NB4 (cell line): ENCODE data around the gene RABL6.
"Not testable (repeated sequence)": the region's sequence is repeated elsewhere in the genome, so short reads cannot be mapped to it uniquely, and the experiment has no call there.

Experiments used
- DNase-seq: peaks from one replicate; pipeline ENCODE4 v3.0.0; 2010; ENCODE audit warnings: low read depth
- H3K4me3 ChIP-seq: one replicate; pipeline ENCODE4 v1.5.1; 2011; ENCODE audit warnings: mild to moderate bottlenecking, low read depth, low read length, moderate library complexity
- MYC ChIP-seq: IDR thresholded peaks from 2 replicates; pipeline ENCODE4 v1.6.1; 2011; ENCODE audit warnings: low read depth, low read length
- POLR2A ChIP-seq: IDR thresholded peaks from 2 replicates; pipeline ENCODE4 v1.6.1; 2011; ENCODE audit warnings: mild to moderate bottlenecking; ENCODE audit not compliant: insufficient read length; ENCODE audit errors: extremely low read depth
- TF ChIP-seq, protein P1 (sequence below): IDR thresholded peaks from one replicate; pipeline ENCODE4 v1.5.1; 2012; ENCODE audit warnings: low read depth, low read length
- TF ChIP-seq, protein P2 (sequence below): IDR thresholded peaks from 2 replicates; pipeline ENCODE4 v1.6.1; 2011; ENCODE audit warnings: low read depth, low read length

Gene RABL6

DNA sequence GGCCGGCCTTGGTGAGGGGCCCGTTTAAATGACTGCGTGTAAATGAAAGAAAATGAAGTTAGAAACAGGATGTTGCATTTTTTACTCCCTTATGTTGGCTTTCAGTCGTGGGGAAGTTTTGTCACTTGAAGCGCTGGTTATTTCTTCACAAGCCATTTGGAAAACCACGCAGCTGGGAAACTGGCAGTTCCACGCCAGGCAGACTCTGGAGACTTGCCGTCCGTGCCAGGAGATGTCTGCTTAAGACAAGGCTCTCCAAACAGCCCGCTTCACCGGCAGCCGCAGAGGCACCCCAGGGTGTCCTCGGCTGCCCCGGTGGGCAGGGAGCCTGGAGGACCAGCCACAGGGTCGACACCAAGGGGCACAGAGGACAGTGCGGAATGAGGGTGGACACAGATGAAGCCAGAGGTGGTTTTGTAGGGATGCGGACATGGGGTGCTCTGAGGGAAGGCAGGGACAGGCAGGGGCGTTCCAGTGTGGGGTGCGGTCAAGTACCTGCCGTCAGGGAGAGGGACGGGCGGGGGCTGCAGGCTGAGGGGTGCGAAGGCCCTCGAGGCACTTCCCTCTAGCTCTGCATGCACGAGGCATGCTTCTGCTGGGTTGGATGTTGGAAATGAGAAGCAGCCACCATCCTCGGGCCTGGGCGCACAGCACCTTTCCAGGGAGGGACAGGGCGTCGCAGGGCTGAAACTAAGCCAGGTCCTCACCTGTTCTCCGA lies 23.4 kb downstream of the RABL6 start:
- no peak overlapping the region for H3K4me3 ChIP-seq
- TF ChIP-seq MYC (no peak), POLR2A (no peak)
- TF ChIP-seq, protein P1, sequence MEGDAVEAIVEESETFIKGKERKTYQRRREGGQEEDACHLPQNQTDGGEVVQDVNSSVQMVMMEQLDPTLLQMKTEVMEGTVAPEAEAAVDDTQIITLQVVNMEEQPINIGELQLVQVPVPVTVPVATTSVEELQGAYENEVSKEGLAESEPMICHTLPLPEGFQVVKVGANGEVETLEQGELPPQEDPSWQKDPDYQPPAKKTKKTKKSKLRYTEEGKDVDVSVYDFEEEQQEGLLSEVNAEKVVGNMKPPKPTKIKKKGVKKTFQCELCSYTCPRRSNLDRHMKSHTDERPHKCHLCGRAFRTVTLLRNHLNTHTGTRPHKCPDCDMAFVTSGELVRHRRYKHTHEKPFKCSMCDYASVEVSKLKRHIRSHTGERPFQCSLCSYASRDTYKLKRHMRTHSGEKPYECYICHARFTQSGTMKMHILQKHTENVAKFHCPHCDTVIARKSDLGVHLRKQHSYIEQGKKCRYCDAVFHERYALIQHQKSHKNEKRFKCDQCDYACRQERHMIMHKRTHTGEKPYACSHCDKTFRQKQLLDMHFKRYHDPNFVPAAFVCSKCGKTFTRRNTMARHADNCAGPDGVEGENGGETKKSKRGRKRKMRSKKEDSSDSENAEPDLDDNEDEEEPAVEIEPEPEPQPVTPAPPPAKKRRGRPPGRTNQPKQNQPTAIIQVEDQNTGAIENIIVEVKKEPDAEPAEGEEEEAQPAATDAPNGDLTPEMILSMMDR = no peak
- TF ChIP-seq, protein P2, sequence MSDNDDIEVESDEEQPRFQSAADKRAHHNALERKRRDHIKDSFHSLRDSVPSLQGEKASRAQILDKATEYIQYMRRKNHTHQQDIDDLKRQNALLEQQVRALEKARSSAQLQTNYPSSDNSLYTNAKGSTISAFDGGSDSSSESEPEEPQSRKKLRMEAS = no peak
- DNase-seq = no peak

DNA sequence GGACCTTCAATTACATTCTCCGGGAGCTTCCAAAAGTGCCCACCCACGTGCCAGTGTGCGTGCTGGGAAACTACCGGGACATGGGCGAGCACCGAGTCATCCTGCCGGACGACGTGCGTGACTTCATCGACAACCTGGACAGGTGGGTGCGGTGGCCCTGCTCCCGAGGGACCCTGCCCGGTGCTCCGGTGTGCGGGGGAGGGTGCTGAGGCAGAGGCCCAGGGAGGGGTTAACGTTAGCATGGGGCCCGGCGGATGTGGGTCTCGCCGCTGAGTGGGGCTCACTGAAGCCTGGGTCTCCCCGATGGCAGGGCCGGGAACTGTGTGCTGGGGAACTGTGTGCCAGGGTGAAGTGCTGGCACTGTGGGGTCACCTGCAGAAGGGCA lies 24.0 kb downstream of the RABL6 start:
- H3K4me3 ChIP-seq = no peak overlapping the region
- TF ChIP-seq MYC = no peak
- no peak for DNase-seq

DNA sequence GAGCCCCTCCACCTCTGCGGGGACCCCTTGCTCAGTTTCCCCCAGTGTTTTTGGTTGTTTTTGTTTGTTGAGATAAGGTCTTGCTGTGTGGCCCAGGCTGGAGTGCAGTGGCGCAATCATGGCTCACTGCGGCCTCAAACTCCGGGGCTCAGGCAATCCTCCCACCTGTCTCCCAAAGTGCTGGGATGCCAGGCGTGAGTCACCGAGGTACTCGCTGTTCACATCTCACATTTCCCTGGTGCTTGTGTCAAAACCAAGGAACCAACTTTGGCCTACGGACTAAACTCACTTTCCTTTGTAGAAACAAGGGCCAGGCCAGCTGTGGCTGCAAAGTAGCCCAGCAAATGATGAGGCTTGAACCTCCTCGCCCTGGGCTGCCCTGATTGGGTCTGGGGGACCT lies 24.8 kb downstream of the RABL6 start:
- no peak for DNase-seq
- TF ChIP-seq, protein P2 = no peak
- TF ChIP-seq, protein P1 = no peak
- TF ChIP-seq POLR2A = no peak
- TF ChIP-seq MYC = no peak
- H3K4me3 ChIP-seq = no peak overlapping the region

GRCh38 chr9:136833381-136834048 lies 25.8 kb downstream of the RABL6 start:
- not testable (repeated sequence) for DNase-seq, H3K4me3 ChIP-seq

DNA sequence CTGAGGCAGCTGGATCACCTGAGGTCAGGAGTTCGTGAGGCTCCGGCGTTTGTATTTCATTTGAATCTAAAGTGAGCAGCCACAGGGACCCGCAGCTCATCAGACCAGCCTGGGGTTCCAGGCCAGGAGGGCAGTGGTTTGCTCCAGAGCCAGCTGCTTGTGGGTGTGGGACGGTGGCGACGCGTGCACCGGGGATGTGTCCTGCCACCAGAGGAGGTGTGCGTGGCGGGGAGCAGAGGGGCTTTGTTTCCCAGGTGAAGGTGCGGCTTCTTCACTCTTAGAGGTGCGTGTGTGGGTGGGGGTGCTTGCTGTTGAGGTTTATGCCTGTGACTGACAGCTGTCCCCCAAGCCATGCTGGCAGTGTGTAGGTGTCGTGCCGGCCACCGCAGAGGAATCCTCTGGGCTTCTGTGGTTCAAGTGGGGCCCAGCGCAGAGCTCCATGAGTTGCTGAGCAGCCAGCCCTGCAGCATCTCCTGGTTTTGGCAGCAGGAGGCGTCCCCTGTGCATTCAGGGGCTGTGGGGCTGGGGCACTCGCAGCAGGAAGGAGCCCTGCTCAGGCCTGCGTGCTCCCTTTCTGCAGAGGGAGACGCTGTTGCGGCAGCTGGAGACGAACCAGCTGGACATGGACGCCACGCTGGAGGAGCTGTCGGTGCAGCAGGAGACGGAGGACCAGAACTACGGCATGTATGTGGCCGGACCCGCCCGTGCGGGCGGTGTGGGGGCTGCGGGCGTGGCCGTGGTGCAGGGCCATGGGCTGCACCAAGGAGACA lies 27.6 kb downstream of the RABL6 start:
- no peak overlapping the region for H3K4me3 ChIP-seq
- DNase-seq = no peak
- TF ChIP-seq, protein P2 = no peak
- TF ChIP-seq, protein P1 = no peak
- TF ChIP-seq MYC (no peak), POLR2A (no peak)

DNA sequence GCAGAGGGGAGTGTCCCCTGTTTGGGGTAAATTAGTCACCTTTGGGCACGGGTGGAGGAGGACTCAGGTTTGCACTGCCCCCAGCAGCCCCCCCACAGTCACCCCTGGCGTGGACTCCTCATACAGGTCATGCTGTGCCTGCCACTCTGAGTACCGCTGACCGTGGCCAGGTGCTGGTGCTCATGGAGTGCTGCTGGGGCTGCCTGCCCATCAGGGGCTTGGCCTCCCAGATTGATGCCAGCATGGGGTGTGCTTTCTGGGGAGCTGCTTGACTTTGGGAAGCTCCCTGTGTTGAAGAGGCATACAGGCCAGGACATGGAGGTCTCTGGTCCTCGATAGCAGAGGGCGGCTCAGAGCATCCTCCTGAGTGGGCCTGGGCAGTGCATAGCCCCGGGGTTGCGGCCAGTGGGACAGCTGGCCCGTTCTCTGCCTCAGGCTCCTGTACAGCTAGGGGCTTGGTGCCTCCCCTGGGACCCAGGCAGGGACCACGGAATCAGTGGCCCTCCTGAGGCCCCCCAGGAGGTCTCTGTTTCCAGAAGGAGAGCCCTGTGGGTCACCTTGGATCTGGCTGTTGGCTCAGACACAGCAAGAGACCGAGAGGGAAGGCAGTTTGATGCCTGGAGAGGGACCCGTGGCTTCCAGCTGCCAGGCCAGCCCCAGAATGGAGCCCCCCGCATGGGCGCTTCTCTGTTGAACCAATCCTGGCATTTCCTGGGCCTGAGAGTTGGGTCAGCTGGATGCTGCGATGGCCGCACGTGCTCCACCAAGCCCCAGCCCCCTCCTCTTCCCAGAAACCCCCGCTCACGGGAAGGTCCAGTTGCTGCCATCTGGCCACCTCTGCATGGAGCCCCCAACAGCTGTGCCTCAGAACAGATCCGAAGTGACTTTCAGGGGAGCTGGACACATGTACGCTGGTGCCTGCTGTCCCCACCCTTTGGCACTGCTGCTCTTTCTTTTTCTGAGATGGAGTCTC lies 28.5 kb downstream of the RABL6 start:
- TF ChIP-seq, protein P1 = no peak
- no peak for TF ChIP-seq POLR2A
- TF ChIP-seq, protein P2 = no peak
- no peak for TF ChIP-seq MYC
- no peak for DNase-seq
- no peak overlapping the region for H3K4me3 ChIP-seq
